NCI-H146 treated with DMSO at 0.1 percent for 48 hours (cell line): Measurements from ENCODE around the gene KEL.

Experiments used
- DNase-seq: peaks from one replicate; lab custom pipeline; 2025; ENCODE audit not compliant: unreplicated experiment; lab: John Stamatoyannopoulos, UW

KEL gene

DNA sequence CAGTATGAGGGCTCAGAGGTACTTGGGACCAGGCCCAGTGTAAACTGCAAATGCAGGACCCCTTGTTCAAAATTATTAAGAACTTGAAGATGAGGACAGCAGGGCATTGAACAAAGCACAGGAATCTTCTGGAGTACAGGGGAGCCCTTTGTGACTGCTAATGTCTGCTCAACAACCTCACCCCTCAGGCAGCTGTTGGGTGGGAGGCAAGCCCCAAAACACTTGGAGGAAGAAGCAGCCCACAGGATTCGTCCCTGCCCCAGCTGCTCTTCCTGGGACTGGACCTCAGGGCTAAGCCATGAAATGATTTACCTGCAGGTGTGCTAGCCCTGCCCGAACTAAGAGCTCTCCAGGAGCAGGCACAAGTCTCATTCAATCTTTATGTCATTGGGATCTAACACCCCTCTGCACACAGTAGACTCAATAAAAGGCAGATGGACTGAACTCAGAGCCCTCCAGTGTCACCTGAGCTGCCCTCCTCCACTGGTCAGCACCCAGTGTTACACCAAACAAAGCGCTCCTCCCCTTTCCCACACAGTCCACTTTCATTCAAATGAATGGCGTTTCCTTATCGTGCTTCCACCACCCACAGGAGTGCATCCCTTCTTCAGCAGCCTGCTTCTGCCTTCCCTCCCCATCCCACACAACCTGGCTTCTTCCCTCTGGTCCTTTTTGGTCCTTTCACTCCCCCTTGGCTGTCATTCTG, 29.6 kb downstream of the KEL start:
- DNase-seq: no peak

GRCh38 chr7:142930126-142930730, 31.9 kb downstream of the KEL start:
- no peak for DNase-seq

- no peak for DNase-seq
Measured at GRCh38 chr7:142927949-142928348, 34.2 kb downstream of the KEL start.

GRCh38 chr7:142927085-142927745, 34.9 kb downstream of the KEL start:
- DNase-seq: no peak

GRCh38 chr7:142925413-142925812, 36.8 kb downstream of the KEL start:
- no peak for DNase-seq

- no peak for DNase-seq
Measured at GRCh38 chr7:142923391-142923790, 38.8 kb downstream of the KEL start.

GRCh38 chr7:142919656-142920055, 42.5 kb downstream of the KEL start:
- no peak for DNase-seq

DNA sequence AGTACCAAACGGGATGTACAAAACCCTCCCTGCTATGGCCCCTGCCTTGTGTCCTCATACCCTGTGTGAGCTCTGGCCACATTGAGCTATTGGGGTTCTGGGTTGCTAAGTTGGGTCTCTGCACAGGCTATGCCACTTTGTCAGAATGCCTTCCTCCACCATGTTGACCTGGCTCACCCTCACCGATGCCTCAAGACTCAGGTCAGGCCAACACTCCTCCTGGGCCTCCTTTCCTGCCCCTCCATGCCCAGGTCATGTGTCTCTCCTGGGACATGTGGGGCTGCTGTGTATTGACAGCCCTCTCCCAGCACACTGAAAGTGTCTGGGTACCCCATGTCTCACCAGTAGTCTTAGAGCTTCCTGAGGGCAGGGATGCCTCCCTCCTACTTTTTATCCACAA, 43.3 kb downstream of the KEL start:
- DNase-seq: no peak

DNA sequence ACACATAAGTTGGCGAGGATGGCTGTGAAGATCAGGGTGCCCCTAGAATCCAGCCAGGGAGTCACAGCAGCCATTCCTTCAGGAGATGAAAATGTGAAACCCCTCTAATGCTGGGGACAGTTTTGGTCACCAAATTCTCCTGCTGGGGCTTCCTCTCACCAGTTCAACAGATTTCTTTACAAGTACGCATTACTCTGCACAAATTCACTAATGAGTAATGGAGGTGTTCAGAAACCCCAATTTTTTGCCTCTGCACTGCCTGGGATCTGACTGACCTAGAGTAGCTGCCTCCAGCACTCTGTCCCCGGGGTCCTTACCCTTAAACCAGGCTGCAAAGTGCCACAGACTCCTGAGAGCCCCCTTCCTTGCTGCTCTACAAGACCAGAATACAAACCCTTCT, 44.7 kb downstream of the KEL start:
- DNase-seq: no peak

DNA sequence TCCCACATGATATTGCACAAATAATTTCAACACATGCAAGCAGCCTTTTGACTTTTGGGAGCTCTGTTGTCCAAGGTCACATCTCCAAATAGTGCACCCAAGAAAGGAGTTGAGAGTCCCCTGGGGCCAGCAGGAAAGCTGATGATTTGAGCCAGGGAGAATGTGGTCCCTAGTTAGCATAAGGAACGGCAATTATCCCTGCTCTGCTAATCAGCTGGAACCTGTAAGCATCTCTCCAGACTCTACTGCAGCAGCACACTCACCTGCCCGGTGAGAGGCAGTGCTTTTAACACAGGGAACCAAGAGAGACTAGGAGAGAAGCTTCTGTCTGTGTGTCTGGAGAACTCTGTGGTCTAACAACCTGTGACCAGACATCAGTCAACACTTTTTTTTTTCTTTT, 45.7 kb downstream of the KEL start:
- DNase-seq: no peak

GRCh38 chr7:142915315-142915714, 46.8 kb downstream of the KEL start:
- DNase-seq: no peak

- no peak for DNase-seq
Measured at GRCh38 chr7:142914121-142914520, 48.0 kb downstream of the KEL start.

DNA sequence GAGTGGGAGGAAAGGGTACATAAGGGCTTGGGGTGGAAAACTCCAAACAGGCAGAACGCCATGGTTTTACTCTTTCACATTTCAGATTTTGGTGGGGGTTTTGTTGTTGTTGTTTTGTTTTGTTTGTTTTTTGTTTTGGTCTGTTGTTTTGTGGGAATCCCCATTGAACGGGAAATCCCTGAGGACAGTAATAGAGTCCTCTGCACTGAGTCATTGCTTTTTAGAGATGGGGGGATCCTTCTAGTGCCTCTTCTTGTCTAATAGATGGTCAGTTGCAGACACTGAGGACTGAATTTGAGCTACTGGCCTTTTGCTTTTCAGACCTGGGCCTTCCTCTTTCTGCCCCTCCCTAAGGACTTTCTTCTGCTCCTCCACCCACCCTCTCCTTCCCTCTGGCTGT, 48.6 kb downstream of the KEL start:
- no peak for DNase-seq

DNA sequence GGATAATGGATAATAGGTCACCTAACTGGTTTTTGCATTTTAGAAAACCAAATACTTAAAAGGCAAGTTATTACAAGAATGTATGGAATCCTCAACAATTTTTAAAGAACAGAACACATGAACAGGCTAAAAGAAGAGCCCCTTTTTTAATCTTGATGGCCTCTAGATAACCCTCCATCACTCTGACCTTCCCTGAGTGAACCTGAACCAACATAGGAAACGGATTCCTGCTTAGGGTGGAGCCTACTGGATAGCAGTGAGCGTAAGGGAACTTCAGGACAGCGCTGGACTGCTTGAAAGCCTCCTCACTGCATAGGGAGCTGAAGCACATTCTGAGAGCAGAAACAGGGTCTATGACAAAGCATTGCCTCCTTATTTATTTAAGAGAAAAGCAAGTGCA, 49.1 kb downstream of the KEL start:
- no peak for DNase-seq

DNA sequence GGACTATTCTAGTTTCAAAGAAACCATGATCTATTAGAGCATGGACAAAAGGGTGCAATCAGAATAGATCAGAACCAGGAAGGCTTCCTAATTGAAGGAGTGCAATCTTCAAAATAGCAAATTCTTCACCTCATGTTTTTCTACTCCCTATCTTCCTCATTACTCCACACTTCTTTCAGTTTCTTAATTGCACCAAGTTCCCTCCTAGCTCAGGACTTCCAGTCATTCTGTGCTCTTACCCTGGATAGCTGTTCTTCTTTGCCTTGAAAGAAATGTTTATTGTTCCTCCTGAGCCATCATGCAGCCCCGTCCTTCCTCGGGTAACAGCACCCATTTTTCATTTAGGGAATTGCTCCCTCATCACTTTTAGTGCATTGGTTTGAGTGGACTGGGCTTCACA, 51.7 kb downstream of the KEL start:
- DNase-seq: no peak

DNA sequence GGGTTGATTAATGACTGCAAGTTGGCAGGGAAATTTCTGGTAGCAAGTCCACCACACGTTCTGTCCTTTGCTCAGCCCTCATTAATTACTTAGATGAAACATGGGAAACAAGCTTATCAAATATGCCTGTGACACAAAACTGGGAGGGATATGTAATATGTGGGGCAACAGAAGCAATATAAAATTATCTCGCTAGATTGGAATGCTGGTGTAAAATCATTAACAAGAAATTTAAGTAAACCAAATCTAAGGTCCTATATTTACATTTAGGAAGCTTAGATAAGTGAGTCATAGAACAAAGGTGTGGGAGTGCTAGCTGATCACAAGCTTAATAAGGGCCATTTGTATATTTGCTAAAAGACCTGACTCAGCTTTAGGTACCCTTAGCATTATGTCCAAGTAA, 52.1 kb downstream of the KEL start:
- no peak for DNase-seq

- no peak for DNase-seq
Measured at GRCh38 chr7:142908921-142909890, 53.0 kb downstream of the KEL start.

DNA sequence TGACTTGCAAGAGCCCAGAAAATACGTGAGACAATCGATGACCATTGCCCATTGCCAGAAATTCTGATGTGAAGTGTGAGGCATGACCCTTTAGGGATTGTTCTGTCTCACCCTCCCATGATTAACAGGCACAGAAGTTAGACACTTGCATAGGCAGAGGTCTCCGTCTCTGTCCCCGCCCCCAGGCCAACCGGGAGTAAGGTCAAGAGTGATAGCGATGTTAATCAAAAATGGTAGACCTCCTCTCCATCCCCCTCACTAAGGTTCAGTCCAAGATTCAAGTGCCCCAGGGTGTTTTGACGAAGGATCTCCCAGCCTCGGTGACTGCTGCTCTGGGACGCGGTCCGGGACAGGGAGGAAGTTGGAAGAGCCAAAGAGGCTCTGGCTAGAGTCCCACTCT, 53.9 kb downstream of the KEL start:
- DNase-seq: no peak

GRCh38 chr7:142906643-142907042, 55.5 kb downstream of the KEL start:
- DNase-seq: no peak

DNA sequence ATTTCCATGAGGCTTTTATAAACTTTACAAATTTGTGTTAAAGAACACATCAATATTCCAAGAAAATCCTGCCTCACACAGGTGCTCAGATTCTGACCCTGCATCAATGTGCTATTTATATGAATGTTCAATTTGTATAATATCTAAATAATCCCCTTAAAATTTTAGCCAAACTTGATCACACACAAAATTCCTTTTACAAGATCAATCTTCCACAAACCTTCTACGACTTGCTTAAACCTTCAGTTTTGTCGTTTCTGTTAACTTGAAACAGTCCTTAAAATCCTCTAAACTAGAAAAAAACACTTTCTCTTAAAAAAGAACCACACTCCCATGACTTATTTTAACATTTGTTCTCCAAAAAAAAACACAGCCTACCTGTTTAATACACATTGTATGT, 56.4 kb downstream of the KEL start:
- no peak for DNase-seq

GRCh38 chr7:142904128-142904527, 58.0 kb downstream of the KEL start:
- DNase-seq: no peak
